ENCODE data around the gene VPS8.

The VPS8 gene

GRCh38 chr3:185030951-185031350 is 219.0 kb downstream of the VPS8 start:
- ChIA-PET CTCF (no interaction called here), POLR2A (no interaction called here)
- Histone ChIP-seq H3K9me3 (ENCODE audit: control insufficient read depth, insufficient read depth, low read depth, low read length) (no peaks in the 10 kb centered on the region), H3K36me3 (ENCODE audit: control insufficient read depth in 2 of 2, insufficient read depth in 1 of 2, low read length in 2 of 2) (peaks cover 0 to 5% of the 10 kb centered on the region in 2 experiments; a peak in 1 of 3 replicates), H3K4me3 (ENCODE audit: low read depth, low read length) (no peak overlapping the region), H3K27ac (ENCODE audit: extremely low read depth, low read depth, low read length) (no peak overlapping the region), H3K4me1 (ENCODE audit: control insufficient read depth, insufficient read depth, low read length) (no peaks in the 10 kb centered on the region)
- TF ChIP-seq ZNF366 (tag by site-specific recombination; conservative IDR thresholded peaks at IDR 0.05): no peak
- TF ChIP-seq ZFP41 (tag by site-specific recombination; IDR thresholded peaks at IDR 0.05; ENCODE audit: borderline replicate concordance): no peak
- TF ChIP-seq YY2 (tag by site-specific recombination; IDR thresholded peaks at IDR 0.05): no peak
- TF ChIP-seq ZNF24 (tag by site-specific recombination; IDR thresholded peaks at IDR 0.05): no peak
- TF ChIP-seq ZNF555 (tag by site-specific recombination; conservative IDR thresholded peaks at IDR 0.05): no peak
- TF ChIP-seq ZNF76 (tag by site-specific recombination; IDR thresholded peaks at IDR 0.05; ENCODE audit: borderline replicate concordance, low read depth): no peak
- TF ChIP-seq ZNF324 (tag by site-specific recombination; IDR thresholded peaks at IDR 0.05): no peak
- no peak for TF ChIP-seq ZBTB6 (tag by site-specific recombination; IDR thresholded peaks at IDR 0.05)
- TF ChIP-seq, protein P1, sequence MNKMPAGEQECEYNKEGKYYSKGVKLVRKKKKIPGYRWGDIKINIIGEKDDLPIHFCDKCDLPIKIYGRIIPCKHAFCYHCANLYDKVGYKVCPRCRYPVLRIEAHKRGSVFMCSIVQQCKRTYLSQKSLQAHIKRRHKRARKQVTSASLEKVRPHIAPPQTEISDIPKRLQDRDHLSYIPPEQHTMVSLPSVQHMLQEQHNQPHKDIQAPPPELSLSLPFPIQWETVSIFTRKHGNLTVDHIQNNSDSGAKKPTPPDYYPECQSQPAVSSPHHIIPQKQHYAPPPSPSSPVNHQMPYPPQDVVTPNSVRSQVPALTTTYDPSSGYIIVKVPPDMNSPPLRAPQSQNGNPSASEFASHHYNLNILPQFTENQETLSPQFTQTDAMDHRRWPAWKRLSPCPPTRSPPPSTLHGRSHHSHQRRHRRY (tag by site-specific recombination; IDR thresholded peaks at IDR 0.05): no peak
- no peak for TF ChIP-seq ZNF174 (tag by site-specific recombination; IDR thresholded peaks at IDR 0.05)
- no peak for TF ChIP-seq ZNF768 (tag by site-specific recombination; IDR thresholded peaks at IDR 0.05)
- TF ChIP-seq ZNF488 (tag by site-specific recombination; IDR thresholded peaks at IDR 0.05): no peak
- no peak for TF ChIP-seq ZNF529 (tag by site-specific recombination; IDR thresholded peaks at IDR 0.05; ENCODE audit: insufficient replicate concordance)
- TF ChIP-seq ZSCAN30 (tag by site-specific recombination; IDR thresholded peaks at IDR 0.05): no peak
- no peak for TF ChIP-seq ZNF391 (tag by site-specific recombination; IDR thresholded peaks at IDR 0.05; ENCODE audit: borderline replicate concordance, low read depth)
- no peak for TF ChIP-seq ZFHX2 (tag by site-specific recombination; conservative IDR thresholded peaks at IDR 0.05)
- TF ChIP-seq, protein P2, sequence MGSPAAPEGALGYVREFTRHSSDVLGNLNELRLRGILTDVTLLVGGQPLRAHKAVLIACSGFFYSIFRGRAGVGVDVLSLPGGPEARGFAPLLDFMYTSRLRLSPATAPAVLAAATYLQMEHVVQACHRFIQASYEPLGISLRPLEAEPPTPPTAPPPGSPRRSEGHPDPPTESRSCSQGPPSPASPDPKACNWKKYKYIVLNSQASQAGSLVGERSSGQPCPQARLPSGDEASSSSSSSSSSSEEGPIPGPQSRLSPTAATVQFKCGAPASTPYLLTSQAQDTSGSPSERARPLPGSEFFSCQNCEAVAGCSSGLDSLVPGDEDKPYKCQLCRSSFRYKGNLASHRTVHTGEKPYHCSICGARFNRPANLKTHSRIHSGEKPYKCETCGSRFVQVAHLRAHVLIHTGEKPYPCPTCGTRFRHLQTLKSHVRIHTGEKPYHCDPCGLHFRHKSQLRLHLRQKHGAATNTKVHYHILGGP (tag by site-specific recombination; IDR thresholded peaks at IDR 0.05): no peak
- TF ChIP-seq ZNF837 (tag by site-specific recombination; IDR thresholded peaks at IDR 0.05): no peak
- TF ChIP-seq, protein P3, sequence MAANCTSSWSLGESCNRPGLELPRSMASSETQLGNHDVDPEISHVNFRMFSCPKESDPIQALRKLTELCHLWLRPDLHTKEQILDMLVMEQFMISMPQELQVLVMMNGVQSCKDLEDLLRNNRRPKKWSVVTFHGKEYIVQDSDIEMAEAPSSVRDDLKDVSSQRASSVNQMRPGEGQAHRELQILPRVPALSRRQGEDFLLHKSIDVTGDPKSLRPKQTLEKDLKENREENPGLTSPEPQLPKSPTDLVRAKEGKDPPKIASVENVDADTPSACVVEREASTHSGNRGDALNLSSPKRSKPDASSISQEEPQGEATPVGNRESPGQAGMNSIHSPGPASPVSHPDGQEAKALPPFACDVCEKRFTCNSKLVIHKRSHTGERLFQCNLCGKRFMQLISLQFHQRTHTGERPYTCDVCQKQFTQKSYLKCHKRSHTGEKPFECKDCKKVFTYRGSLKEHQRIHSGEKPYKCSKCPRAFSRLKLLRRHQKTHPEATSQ (tag by site-specific recombination; IDR thresholded peaks at IDR 0.05): no peak
- TF ChIP-seq ZBTB49 (tag by site-specific recombination; IDR thresholded peaks at IDR 0.05; ENCODE audit: low read depth): no peak

Measured in HEK293 (cell line).